HEK293 (cell line): ENCODE data around the gene QRICH1.

ENCODE experiments used
- CTCF ChIA-PET: fragments of 350-600 bp; formaldehyde crosslinking; extraction: SDS; loops from one replicate; lab custom pipeline; 2021; ENCODE audit warnings: antibody characterized with exemption; lab: Yijun Ruan, JAX
- POLR2A ChIA-PET: fragments of 300-600 bp; formaldehyde crosslinking; extraction: SDS; loops from one replicate; lab custom pipeline; 2020; ENCODE audit warnings: antibody characterized with exemption, inconsistent platforms; lab: Yijun Ruan, JAX
- H3K27ac ChIP-seq: fragments of 200-500 bp; sonication (Bioruptor generic); 2 replicates; pipeline ENCODE4 v1.5.1; 2014; ENCODE audit warnings: low read depth, low read length, control low read depth, inconsistent platforms; ENCODE audit errors: extremely low read depth
- H3K36me3 ChIP-seq, 2 experiments: fragments of 200-500 bp in 1 of 2; sonication (Bioruptor generic) in 1 of 2; 1 replicate in 1 of 2; 2 replicates in 1 of 2; pipeline ENCODE4 v1.5.1; 2014 to 2017; ENCODE audit warnings: inconsistent platforms in 2 of 2, low read length in 2 of 2; ENCODE audit not compliant: control insufficient read depth in 2 of 2, insufficient read depth in 1 of 2
- H3K4me1 ChIP-seq: fragments of 200-500 bp; sonication (Bioruptor generic); 2 replicates; pipeline ENCODE4 v1.5.1; 2014; ENCODE audit warnings: mild to moderate bottlenecking, low read length, inconsistent platforms; ENCODE audit not compliant: control insufficient read depth, insufficient read depth
- H3K4me3 ChIP-seq: 2 replicates; pipeline ENCODE4 v1.5.1; 2011; ENCODE audit warnings: low read depth, mild to moderate bottlenecking, control low read depth, low read length, moderate library complexity
- H3K9me3 ChIP-seq: fragments of 200-500 bp; sonication (Bioruptor generic); 2 replicates; pipeline ENCODE4 v1.5.1; 2014; ENCODE audit warnings: low read depth, low read length, inconsistent platforms; ENCODE audit not compliant: control insufficient read depth, insufficient read depth
- HOXC10 ChIP-seq: sonication (generic); formaldehyde crosslinking; IDR thresholded peaks from 2 replicates; pipeline ENCODE4 v1.8.1; 2023; ENCODE audit warnings: mild to moderate bottlenecking, missing genetic modification reagents
- IKZF3 ChIP-seq: fragments of 450-650 bp; IDR thresholded peaks from 2 replicates; pipeline ENCODE4 v1.5.0; 2018; ENCODE audit warnings: missing biosample characterization, mild to moderate bottlenecking, missing genetic modification characterization, moderate library complexity
- INSM2 ChIP-seq: fragments of 450-650 bp; formaldehyde crosslinking; IDR thresholded peaks from 2 replicates; pipeline ENCODE4 v1.5.1; 2016; ENCODE audit warnings: missing biosample characterization, missing genetic modification characterization
- KLF7 ChIP-seq: fragments of 450-650 bp; formaldehyde crosslinking; IDR thresholded peaks from 2 replicates; pipeline ENCODE4 v1.5.1; 2016; ENCODE audit warnings: missing biosample characterization, missing genetic modification characterization, borderline replicate concordance
- REPIN1 ChIP-seq: fragments of 450-650 bp; formaldehyde crosslinking; IDR thresholded peaks from 2 replicates; pipeline ENCODE4 v1.5.1; 2017; ENCODE audit warnings: missing biosample characterization, missing genetic modification characterization, low read depth
- SCRT2 ChIP-seq: fragments of 450-650 bp; formaldehyde crosslinking; IDR thresholded peaks from 2 replicates; pipeline ENCODE4 v1.5.1; 2016; ENCODE audit warnings: missing biosample characterization, missing genetic modification characterization
- SP2 ChIP-seq: fragments of 450-650 bp; formaldehyde crosslinking; IDR thresholded peaks from 2 replicates; pipeline ENCODE4 v1.5.1; 2016; ENCODE audit warnings: missing biosample characterization, missing genetic modification characterization
- ZBTB48 ChIP-seq: fragments of 450-650 bp; formaldehyde crosslinking; IDR thresholded peaks from 2 replicates; pipeline ENCODE4 v1.5.1; 2016; ENCODE audit warnings: missing biosample characterization, missing genetic modification characterization
- ZNF155 ChIP-seq: fragments of 450-650 bp; formaldehyde crosslinking; IDR thresholded peaks from 2 replicates; pipeline ENCODE4 v1.5.1; 2016; ENCODE audit warnings: missing biosample characterization, missing genetic modification characterization
- ZNF214 ChIP-seq: fragments of 450-650 bp; formaldehyde crosslinking; IDR thresholded peaks from 2 replicates; pipeline ENCODE4 v1.5.1; 2017; ENCODE audit warnings: missing biosample characterization, mild to moderate bottlenecking, missing genetic modification characterization, borderline replicate concordance
- ZNF223 ChIP-seq: fragments of 450-650 bp; formaldehyde crosslinking; IDR thresholded peaks from 2 replicates; pipeline ENCODE4 v1.5.1; 2016; ENCODE audit warnings: missing biosample characterization, missing genetic modification characterization
- ZNF248 ChIP-seq: fragments of 450-650 bp; formaldehyde crosslinking; IDR thresholded peaks from 2 replicates; pipeline ENCODE4 v1.5.1; 2017; ENCODE audit warnings: missing biosample characterization, missing genetic modification characterization
- ZNF292 ChIP-seq: fragments of 450-650 bp; formaldehyde crosslinking; IDR thresholded peaks from 2 replicates; pipeline ENCODE4 v1.5.1; 2016; ENCODE audit warnings: low read depth, missing biosample characterization, missing genetic modification characterization, borderline replicate concordance
- ZNF335 ChIP-seq: fragments of 450-650 bp; formaldehyde crosslinking; conservative IDR thresholded peaks from 2 replicates; pipeline ENCODE4 v1.5.1; 2016; ENCODE audit warnings: missing biosample characterization, missing genetic modification characterization
- ZNF394 ChIP-seq: fragments of 450-650 bp; formaldehyde crosslinking; IDR thresholded peaks from 2 replicates; pipeline ENCODE4 v1.5.1; 2016; ENCODE audit warnings: missing biosample characterization, missing genetic modification characterization, mild to moderate bottlenecking, moderate library complexity, borderline replicate concordance
- ZNF501 ChIP-seq: fragments of 450-650 bp; formaldehyde crosslinking; IDR thresholded peaks from 2 replicates; pipeline ENCODE4 v1.5.1; 2016; ENCODE audit warnings: missing biosample characterization, missing genetic modification characterization
- ZNF558 ChIP-seq: fragments of 450-650 bp; formaldehyde crosslinking; IDR thresholded peaks from 2 replicates; pipeline ENCODE4 v1.5.1; 2016; ENCODE audit warnings: missing biosample characterization, missing genetic modification characterization
- TF ChIP-seq, protein P1 (sequence below): fragments of 450-650 bp; formaldehyde crosslinking; IDR thresholded peaks from 2 replicates; pipeline ENCODE4 v1.5.1; 2016; ENCODE audit warnings: missing biosample characterization, missing genetic modification characterization
- TF ChIP-seq, protein P2 (sequence below): fragments of 450-650 bp; formaldehyde crosslinking; conservative IDR thresholded peaks from 2 replicates; pipeline ENCODE4 v1.5.1; 2016; ENCODE audit warnings: low read depth, missing biosample characterization, missing genetic modification characterization
- TF ChIP-seq, protein P3 (sequence below): fragments of 450-650 bp; formaldehyde crosslinking; IDR thresholded peaks from 2 replicates; pipeline ENCODE4 v1.5.1; 2016; ENCODE audit warnings: missing biosample characterization, missing genetic modification characterization
- TF ChIP-seq, protein P4 (sequence below): fragments of 450-650 bp; formaldehyde crosslinking; IDR thresholded peaks from 2 replicates; pipeline ENCODE4 v1.5.1; 2017; ENCODE audit warnings: missing biosample characterization, missing genetic modification characterization

The QRICH1 gene

DNA sequence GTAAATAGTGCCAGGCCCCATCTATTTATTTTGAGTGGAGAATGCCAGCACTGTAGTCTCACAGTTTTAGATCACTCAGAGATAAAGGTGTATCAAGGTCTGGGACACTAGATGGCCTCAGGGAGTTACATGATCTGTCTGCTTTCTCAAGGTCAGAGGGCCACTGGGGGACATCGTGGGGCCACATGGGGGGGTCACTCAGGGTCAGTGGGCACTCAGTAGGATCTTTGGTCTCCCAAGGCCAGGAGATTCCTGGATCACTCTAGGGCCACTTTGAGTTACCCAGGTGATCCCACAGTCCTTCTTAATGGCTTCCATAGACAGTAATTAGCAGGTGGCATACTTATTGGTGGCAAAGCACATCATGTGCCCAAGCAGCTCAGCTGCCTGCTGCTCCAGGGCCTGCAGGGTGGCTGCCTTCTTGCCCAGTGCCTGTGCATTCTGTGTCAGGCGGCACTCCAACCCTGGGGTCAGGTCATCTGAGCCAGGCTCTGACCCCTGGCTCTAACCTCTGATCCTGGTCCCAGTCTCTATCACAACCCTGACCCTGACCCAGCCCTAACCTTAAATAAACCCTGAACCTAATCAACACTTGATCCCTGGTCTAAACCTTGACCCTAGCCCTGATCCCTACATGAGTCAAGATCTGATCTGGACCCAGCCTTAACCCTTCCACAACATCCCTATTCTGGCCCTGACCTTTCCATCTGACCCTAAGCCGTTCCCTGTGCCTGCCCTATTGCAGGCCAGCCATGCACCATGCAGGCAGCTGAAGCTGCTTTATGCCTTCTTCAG is 40.8 kb upstream of the QRICH1 start (continued):
- no peak for TF ChIP-seq REPIN1 (tag by site-specific recombination)
- TF ChIP-seq SP2 (tag by site-specific recombination) = no peak
- no peak for TF ChIP-seq ZNF155 (tag by site-specific recombination)
- TF ChIP-seq, protein P1, sequence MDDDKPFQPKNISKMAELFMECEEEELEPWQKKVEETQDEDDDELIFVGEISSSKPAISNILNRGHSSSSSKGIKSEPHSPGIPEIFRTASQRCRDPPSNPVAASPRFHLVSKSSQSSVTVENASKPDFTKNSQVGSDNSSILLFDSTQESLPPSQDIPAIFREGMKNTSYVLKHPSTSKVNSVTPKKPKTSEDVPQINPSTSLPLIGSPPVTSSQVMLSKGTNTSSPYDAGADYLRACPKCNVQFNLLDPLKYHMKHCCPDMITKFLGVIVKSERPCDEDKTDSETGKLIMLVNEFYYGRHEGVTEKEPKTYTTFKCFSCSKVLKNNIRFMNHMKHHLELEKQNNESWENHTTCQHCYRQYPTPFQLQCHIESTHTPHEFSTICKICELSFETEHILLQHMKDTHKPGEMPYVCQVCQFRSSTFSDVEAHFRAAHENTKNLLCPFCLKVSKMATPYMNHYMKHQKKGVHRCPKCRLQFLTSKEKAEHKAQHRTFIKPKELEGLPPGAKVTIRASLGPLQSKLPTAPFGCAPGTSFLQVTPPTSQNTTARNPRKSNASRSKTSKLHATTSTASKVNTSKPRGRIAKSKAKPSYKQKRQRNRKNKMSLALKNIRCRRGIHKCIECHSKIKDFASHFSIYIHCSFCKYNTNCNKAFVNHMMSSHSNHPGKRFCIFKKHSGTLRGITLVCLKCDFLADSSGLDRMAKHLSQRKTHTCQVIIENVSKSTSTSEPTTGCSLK (tag by site-specific recombination) = no peak

DNA sequence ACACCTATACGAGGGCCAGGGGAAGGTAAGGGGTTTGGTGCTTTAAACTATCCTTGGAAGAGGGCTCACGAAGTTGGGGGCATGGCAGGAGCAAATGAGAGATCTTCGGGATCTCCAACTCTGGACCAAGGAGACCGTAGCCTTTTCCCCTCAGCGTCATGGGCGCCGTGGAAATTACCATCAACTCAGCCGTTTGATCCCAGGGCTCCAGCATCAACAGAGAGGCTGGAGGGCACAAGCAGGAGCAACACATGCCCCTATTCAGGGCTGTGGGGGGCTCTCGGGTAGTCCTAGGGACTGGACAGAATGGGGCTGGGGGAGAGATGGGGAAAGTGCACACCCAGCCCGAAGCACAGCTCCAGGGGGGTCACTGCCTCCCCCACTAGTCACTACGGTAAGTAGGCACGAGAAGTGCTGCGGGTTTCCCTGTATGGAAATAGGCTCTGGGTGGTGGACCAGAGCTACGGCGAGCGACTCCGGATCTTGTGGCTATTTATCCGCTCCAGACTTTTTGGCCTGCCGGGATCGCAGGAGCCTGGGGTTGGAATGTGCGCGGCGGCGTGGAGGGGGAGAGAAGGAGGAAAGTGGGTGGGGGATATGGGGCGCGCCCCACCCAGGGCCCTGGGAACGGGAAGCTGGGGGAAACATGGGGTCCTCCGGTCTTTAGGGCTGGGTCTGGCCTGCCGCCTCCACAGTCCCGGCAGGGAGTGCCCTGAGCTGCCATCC is 39.5 kb upstream of the QRICH1 start:
- Histone ChIP-seq H3K27ac (peak overlapping the region; percentile 44; the same call in 1 of the 2 replicates), H3K36me3 (peaks cover 0 to 34% of the 10 kb centered on the region in 2 experiments; a peak in 1 of 3 replicates), H3K9me3 (no peaks in the 10 kb centered on the region), H3K4me3 (peak overlapping the region; percentile 71), H3K4me1 (no peaks in the 10 kb centered on the region; the same call in 1 of the 2 replicates)
- CTCF ChIA-PET = interaction anchor here (0.5 to 0.7 kb wide), 3 partner anchors 15 to 1433 kb away, joined by 3 to 5 read pairs (median 4); no protein-coding TSS in a partner anchor
- POLR2A ChIA-PET = interaction anchor here (0.7 to 3.4 kb wide), 8 partner anchors 12 to 336 kb away, joined by 3 to 31 read pairs (median 8); partner anchors contain the start of genes DAG1, IMPDH2, NDUFAF3 and QRICH1
- TF ChIP-seq, protein P2, sequence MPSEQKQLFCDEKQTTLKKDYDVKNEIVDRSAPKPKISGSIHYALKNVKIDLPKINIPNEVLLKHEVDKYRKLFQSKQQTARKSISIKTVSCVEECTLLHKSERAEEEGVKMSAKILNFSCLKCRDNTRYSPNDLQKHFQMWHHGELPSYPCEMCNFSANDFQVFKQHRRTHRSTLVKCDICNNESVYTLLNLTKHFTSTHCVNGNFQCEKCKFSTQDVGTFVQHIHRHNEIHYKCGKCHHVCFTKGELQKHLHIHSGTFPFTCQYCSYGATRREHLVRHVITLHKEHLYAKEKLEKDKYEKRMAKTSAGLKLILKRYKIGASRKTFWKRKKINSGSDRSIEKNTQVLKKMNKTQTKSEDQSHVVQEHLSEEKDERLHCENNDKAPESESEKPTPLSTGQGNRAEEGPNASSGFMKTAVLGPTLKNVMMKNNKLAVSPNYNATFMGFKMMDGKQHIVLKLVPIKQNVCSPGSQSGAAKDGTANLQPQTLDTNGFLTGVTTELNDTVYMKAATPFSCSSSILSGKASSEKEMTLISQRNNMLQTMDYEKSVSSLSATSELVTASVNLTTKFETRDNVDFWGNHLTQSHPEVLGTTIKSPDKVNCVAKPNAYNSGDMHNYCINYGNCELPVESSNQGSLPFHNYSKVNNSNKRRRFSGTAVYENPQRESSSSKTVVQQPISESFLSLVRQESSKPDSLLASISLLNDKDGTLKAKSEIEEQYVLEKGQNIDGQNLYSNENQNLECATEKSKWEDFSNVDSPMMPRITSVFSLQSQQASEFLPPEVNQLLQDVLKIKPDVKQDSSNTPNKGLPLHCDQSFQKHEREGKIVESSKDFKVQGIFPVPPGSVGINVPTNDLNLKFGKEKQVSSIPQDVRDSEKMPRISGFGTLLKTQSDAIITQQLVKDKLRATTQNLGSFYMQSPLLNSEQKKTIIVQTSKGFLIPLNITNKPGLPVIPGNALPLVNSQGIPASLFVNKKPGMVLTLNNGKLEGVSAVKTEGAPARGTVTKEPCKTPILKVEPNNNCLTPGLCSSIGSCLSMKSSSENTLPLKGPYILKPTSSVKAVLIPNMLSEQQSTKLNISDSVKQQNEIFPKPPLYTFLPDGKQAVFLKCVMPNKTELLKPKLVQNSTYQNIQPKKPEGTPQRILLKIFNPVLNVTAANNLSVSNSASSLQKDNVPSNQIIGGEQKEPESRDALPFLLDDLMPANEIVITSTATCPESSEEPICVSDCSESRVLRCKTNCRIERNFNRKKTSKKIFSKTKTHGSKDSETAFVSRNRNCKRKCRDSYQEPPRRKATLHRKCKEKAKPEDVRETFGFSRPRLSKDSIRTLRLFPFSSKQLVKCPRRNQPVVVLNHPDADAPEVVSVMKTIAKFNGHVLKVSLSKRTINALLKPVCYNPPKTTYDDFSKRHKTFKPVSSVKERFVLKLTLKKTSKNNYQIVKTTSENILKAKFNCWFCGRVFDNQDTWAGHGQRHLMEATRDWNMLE (tag by site-specific recombination) = no peak
- TF ChIP-seq ZNF501 (tag by site-specific recombination) (no peak), SCRT2 (peak; percentile 24; the same call in 1 of the 2 replicates), ZNF214 (no peak), KLF7 (tag by site-specific recombination) (0 out of 2 replicates have a peak, but pooled peaks have one; percentile 18), ZNF335 (peak; percentile 50; the same call in 1 of the 2 replicates), ZNF558 (no peak), ZNF394 (no peak), ZNF292 (no peak), INSM2 (tag by site-specific recombination) (0 out of 2 replicates have a peak, but pooled peaks have one; percentile 46), HOXC10 (CRISPR knock-in tag) (no peak), ZBTB48 (peak; percentile 47; the same call in 1 of the 2 replicates), IKZF3 (peak; percentile 98), ZNF248 (tag by site-specific recombination) (no peak), ZNF223 (tag by site-specific recombination) (no peak)
- TF ChIP-seq, protein P3, sequence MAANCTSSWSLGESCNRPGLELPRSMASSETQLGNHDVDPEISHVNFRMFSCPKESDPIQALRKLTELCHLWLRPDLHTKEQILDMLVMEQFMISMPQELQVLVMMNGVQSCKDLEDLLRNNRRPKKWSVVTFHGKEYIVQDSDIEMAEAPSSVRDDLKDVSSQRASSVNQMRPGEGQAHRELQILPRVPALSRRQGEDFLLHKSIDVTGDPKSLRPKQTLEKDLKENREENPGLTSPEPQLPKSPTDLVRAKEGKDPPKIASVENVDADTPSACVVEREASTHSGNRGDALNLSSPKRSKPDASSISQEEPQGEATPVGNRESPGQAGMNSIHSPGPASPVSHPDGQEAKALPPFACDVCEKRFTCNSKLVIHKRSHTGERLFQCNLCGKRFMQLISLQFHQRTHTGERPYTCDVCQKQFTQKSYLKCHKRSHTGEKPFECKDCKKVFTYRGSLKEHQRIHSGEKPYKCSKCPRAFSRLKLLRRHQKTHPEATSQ (tag by site-specific recombination) = no peak
- TF ChIP-seq, protein P4, sequence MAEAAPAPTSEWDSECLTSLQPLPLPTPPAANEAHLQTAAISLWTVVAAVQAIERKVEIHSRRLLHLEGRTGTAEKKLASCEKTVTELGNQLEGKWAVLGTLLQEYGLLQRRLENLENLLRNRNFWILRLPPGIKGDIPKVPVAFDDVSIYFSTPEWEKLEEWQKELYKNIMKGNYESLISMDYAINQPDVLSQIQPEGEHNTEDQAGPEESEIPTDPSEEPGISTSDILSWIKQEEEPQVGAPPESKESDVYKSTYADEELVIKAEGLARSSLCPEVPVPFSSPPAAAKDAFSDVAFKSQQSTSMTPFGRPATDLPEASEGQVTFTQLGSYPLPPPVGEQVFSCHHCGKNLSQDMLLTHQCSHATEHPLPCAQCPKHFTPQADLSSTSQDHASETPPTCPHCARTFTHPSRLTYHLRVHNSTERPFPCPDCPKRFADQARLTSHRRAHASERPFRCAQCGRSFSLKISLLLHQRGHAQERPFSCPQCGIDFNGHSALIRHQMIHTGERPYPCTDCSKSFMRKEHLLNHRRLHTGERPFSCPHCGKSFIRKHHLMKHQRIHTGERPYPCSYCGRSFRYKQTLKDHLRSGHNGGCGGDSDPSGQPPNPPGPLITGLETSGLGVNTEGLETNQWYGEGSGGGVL (tag by site-specific recombination) = peak; percentile 96
